ENCODE results near the gene ATG7.

The ATG7 gene

GRCh38 chr3:11588338-11588737 is 316.1 kb downstream of the ATG7 start:
- no peak overlapping the region for H3K4me3 ChIP-seq (ENCODE audit: low read length)
- no peak overlapping the region for H3K4me2 ChIP-seq (ENCODE audit: low read length)
- no peaks in the 10 kb centered on the region for H3K27me3 ChIP-seq (ENCODE audit: control insufficient read depth, low read length)
- H3K9me3 ChIP-seq (ENCODE audit: control insufficient read depth, insufficient read depth, low read length): no peaks in the 10 kb centered on the region
- peaks cover 14% of the 10 kb centered on the region for H3F3A ChIP-seq (ENCODE audit: control insufficient read depth, insufficient read depth)
- H3K27ac ChIP-seq (ENCODE audit: low read depth, low read length): no peak overlapping the region
- H3K9me2 ChIP-seq (replicated peaks; ENCODE audit: control insufficient read depth, low read length): no peaks in the 10 kb centered on the region
- peaks cover 71% of the 10 kb centered on the region for H3K36me3 ChIP-seq (ENCODE audit: control insufficient read depth, low read length)
- peaks cover 84% of the 10 kb centered on the region for H3K4me1 ChIP-seq (ENCODE audit: control insufficient read depth, low read length)
- H4K20me1 ChIP-seq (ENCODE audit: control insufficient read depth, insufficient read depth, low read depth, low read length): peaks cover 40% of the 10 kb centered on the region
- peaks cover 100% of the 10 kb centered on the region for H3K79me2 ChIP-seq (ENCODE audit: control insufficient read depth, low read length)
- TF ChIP-seq CTCF (IDR thresholded peaks at IDR 0.05; ENCODE audit: low read depth, low read length, poor library complexity, severe bottlenecking): no peak

- H3K27ac ChIP-seq (ENCODE audit: low read depth, low read length): no peak overlapping the region
- H3K27me3 ChIP-seq (ENCODE audit: control insufficient read depth, low read length): no peaks in the 10 kb centered on the region
- peaks cover 39% of the 10 kb centered on the region for H4K20me1 ChIP-seq (ENCODE audit: control insufficient read depth, insufficient read depth, low read depth, low read length)
- H3F3A ChIP-seq (ENCODE audit: control insufficient read depth, insufficient read depth): peaks cover 11% of the 10 kb centered on the region
- H3K79me2 ChIP-seq (ENCODE audit: control insufficient read depth, low read length): peaks cover 100% of the 10 kb centered on the region
- H3K36me3 ChIP-seq (ENCODE audit: control insufficient read depth, low read length): peaks cover 73% of the 10 kb centered on the region
- no peak overlapping the region for H3K4me3 ChIP-seq (ENCODE audit: low read length)
- no peaks in the 10 kb centered on the region for H3K9me3 ChIP-seq (ENCODE audit: control insufficient read depth, insufficient read depth, low read length)
- peaks cover 84% of the 10 kb centered on the region for H3K4me1 ChIP-seq (ENCODE audit: control insufficient read depth, low read length)
- TF ChIP-seq EZH2phosphoT487 (IDR thresholded peaks at IDR 0.05; ENCODE audit: borderline replicate concordance, low read length) (no peak), CTCF (IDR thresholded peaks at IDR 0.05; ENCODE audit: low read depth, low read length, poor library complexity, severe bottlenecking) (no peak)
- H3K9me2 ChIP-seq (replicated peaks; ENCODE audit: control insufficient read depth, low read length): no peaks in the 10 kb centered on the region
- no peak overlapping the region for H3K4me2 ChIP-seq (ENCODE audit: low read length)
Observed at GRCh38 chr3:11588755-11589154, 316.6 kb downstream of the ATG7 start.

GRCh38 chr3:11589706-11590105 is 317.5 kb downstream of the ATG7 start:
- Histone ChIP-seq H3K9me3 (ENCODE audit: control insufficient read depth, insufficient read depth, low read length) (no peaks in the 10 kb centered on the region), H3K36me3 (ENCODE audit: control insufficient read depth, low read length) (peaks cover 82% of the 10 kb centered on the region), H3K27ac (ENCODE audit: low read depth, low read length) (no peak overlapping the region), H4K20me1 (ENCODE audit: control insufficient read depth, insufficient read depth, low read depth, low read length) (peaks cover 37% of the 10 kb centered on the region), H3K4me1 (ENCODE audit: control insufficient read depth, low read length) (peaks cover 84% of the 10 kb centered on the region), H3K9me2 (replicated peaks; ENCODE audit: control insufficient read depth, low read length) (no peaks in the 10 kb centered on the region), H3K4me2 (ENCODE audit: low read length) (no peak overlapping the region), H3F3A (ENCODE audit: control insufficient read depth, insufficient read depth) (peaks cover 6% of the 10 kb centered on the region; the same call in 1 of the 2 replicates), H3K79me2 (ENCODE audit: control insufficient read depth, low read length) (peaks cover 100% of the 10 kb centered on the region), H3K4me3 (ENCODE audit: low read length) (no peak overlapping the region), H3K27me3 (ENCODE audit: control insufficient read depth, low read length) (no peaks in the 10 kb centered on the region)
- TF ChIP-seq EZH2phosphoT487 (IDR thresholded peaks at IDR 0.05; ENCODE audit: borderline replicate concordance, low read length) (no peak), CTCF (IDR thresholded peaks at IDR 0.05; ENCODE audit: low read depth, low read length, poor library complexity, severe bottlenecking) (no peak)

- TF ChIP-seq CTCF (IDR thresholded peaks at IDR 0.05; ENCODE audit: low read depth, low read length, poor library complexity, severe bottlenecking) (no peak), EZH2phosphoT487 (IDR thresholded peaks at IDR 0.05; ENCODE audit: borderline replicate concordance, low read length) (no peak)
- no peak overlapping the region for H3K4me3 ChIP-seq (ENCODE audit: low read length)
- H4K20me1 ChIP-seq (ENCODE audit: control insufficient read depth, insufficient read depth, low read depth, low read length): peaks cover 37% of the 10 kb centered on the region
- H3K4me1 ChIP-seq (ENCODE audit: control insufficient read depth, low read length): peaks cover 79% of the 10 kb centered on the region
- H3K9me2 ChIP-seq (replicated peaks; ENCODE audit: control insufficient read depth, low read length): no peaks in the 10 kb centered on the region
- H3K9me3 ChIP-seq (ENCODE audit: control insufficient read depth, insufficient read depth, low read length): no peaks in the 10 kb centered on the region
- no peak overlapping the region for H3K4me2 ChIP-seq (ENCODE audit: low read length)
- peaks cover 7% of the 10 kb centered on the region; the same call in 1 of the 2 replicates for H3F3A ChIP-seq (ENCODE audit: control insufficient read depth, insufficient read depth)
- H3K27ac ChIP-seq (ENCODE audit: low read depth, low read length): no peak overlapping the region
- no peaks in the 10 kb centered on the region for H3K27me3 ChIP-seq (ENCODE audit: control insufficient read depth, low read length)
- H3K79me2 ChIP-seq (ENCODE audit: control insufficient read depth, low read length): peaks cover 94% of the 10 kb centered on the region
- H3K36me3 ChIP-seq (ENCODE audit: control insufficient read depth, low read length): peaks cover 84% of the 10 kb centered on the region
Observed at GRCh38 chr3:11591002-11591355, 318.8 kb downstream of the ATG7 start.

All from DOHH2 (cell line).